Right lobe of liver (tissue), 6 donors: ENCODE measurements around the gene CALD1. TPM values are rescaled to one million over a fixed set of nuclear protein-coding genes. Genes with fewer than 3 reads are reported as not detected.
A peak's percentile ranks its signal among the peaks of the same experiment; 100 is the strongest.

Experiments used
- ATAC-seq, 4 donors: fragments of 200-7000 bp; cut with Tn5 transposase; one replicate each; pipeline ENCODE4 v1.9.1; 2020; ENCODE audit warnings: mild to moderate bottlenecking in 4 of 4, moderate library complexity in 4 of 4
- DNase-seq, 3 donors: peaks; one replicate each; pipeline ENCODE4 v3.0.0-alpha.2; 2020
- H3K27ac ChIP-seq, 3 donors: fragments of 200-600 bp; one replicate each; pipeline ENCODE4 v1.8.0; 2022
- H3K27me3 ChIP-seq, 2 donors: fragments of 200-600 bp; one replicate each; pipeline ENCODE4 v1.8.0; 2022
- H3K36me3 ChIP-seq, 4 donors: fragments of 200-600 bp; sonication (generic) in 1 of 4; one replicate each; pipeline versions ENCODE4 v1.5.1 to v1.8.0; 2017 to 2022; ENCODE audit warnings: control low read depth in 1 of 4
- H3K4me1 ChIP-seq, 4 donors: fragments of 200-600 bp; sonication (generic) in 1 of 4; one replicate each; pipeline versions ENCODE4 v1.5.1 to v1.8.0; 2017 to 2022; ENCODE audit warnings: control low read depth in 1 of 4
- H3K4me3 ChIP-seq, 3 donors: fragments of 200-600 bp; one replicate each; pipeline ENCODE4 v1.8.0; 2022
- H3K9me3 ChIP-seq, 4 donors: fragments of 200-600 bp; sonication (generic) in 1 of 4; one replicate each; pipeline versions ENCODE4 v1.5.1 to v1.8.0; 2017 to 2022; ENCODE audit warnings: control low read depth in 1 of 4
- POLR2A ChIP-seq: fragments of 450-650 bp; IDR thresholded peaks from one replicate; pipeline ENCODE4 v1.6.1; 2017; ENCODE audit warnings: antibody characterized with exemption, mild to moderate bottlenecking
- WGBS: methylation state at CpG from one replicate; pipeline ENCODE4 v1.1.6; 2018; ENCODE audit warnings: low coverage, low lambda C conversion rate; ENCODE audit not compliant: insufficient coverage; ENCODE audit errors: missing lambda C conversion rate; 5-methylcytosine and 5-hydroxymethylcytosine counted together
- intact Hi-C, 2 donors: fragments of 100-400 bp; cut with DNase I; formaldehyde crosslinking; loops; one replicate each; pipeline versions ENCODE4 v1.11.2 to v1.14.1; 2022
- total RNA-seq, 6 experiments: library from RNA; depleted of rRNA in 2 of 6; stranded (reverse); fragments of >200 nt in 2 of 6; fragmentation: NEBNext Ultra II Directional in 3 of 6; extraction: Animal tissue kit (Norgen Biotek cat#: 25700) in 3 of 6; gene quantifications; one replicate each; pipeline versions ENCODE4 v1.1.0 to v1.2.4, GENCODE V29; 2016 to 2023
- TF ChIP-seq, protein P1 (sequence below), 4 donors: fragments of 200-600 bp in 3 of 4; fragments of 450-650 bp in 1 of 4; IDR thresholded peaks; one replicate each; pipeline versions ENCODE4 v1.5.1 to v1.8.0; 2016 to 2022; ENCODE audit warnings: antibody characterized with exemption in 4 of 4, mild to moderate bottlenecking in 2 of 4
- donor health status: DM: no; HTN: yes; CAD: no.
- donor health status: DM: no; HTN: no; CAD: no.
- donor health status: DM: no; HTN: no; CAD: no.
- donor health status: DM: no; HTN: yes; CAD: no.
- donor health status: DM: no; HTN: yes; CAD: no.

CALD1 gene
- total RNA-seq, 6 experiments from 2014 or later: 110 to 181 (median 131) TPM

GRCh38 chr7:134732728-134733127 is 46.7 kb upstream of the CALD1 start:
- Histone ChIP-seq H3K4me3 (no peak overlapping the region), H3K27me3 (no peaks in the 10 kb centered on the region), H3K4me1 (no peaks in the 10 kb centered on the region), H3K27ac (no peak overlapping the region), H3K36me3 (no peaks in the 10 kb centered on the region), H3K9me3 (no peaks in the 10 kb centered on the region)
- ATAC-seq (no peak), DNase-seq (no peak)
- TF ChIP-seq, protein P1, sequence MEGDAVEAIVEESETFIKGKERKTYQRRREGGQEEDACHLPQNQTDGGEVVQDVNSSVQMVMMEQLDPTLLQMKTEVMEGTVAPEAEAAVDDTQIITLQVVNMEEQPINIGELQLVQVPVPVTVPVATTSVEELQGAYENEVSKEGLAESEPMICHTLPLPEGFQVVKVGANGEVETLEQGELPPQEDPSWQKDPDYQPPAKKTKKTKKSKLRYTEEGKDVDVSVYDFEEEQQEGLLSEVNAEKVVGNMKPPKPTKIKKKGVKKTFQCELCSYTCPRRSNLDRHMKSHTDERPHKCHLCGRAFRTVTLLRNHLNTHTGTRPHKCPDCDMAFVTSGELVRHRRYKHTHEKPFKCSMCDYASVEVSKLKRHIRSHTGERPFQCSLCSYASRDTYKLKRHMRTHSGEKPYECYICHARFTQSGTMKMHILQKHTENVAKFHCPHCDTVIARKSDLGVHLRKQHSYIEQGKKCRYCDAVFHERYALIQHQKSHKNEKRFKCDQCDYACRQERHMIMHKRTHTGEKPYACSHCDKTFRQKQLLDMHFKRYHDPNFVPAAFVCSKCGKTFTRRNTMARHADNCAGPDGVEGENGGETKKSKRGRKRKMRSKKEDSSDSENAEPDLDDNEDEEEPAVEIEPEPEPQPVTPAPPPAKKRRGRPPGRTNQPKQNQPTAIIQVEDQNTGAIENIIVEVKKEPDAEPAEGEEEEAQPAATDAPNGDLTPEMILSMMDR (IDR thresholded peaks at IDR 0.05): no peak
- TF ChIP-seq POLR2A: no peak
- intact Hi-C loops: no loop called here
- 68% methylated on average over 6 of the region's 6 CpGs for WGBS

- TF ChIP-seq, protein P1 (IDR thresholded peaks at IDR 0.05): no peak
- TF ChIP-seq POLR2A: no peak
- H3K4me1 ChIP-seq: no peaks in the 10 kb centered on the region
- no peak overlapping the region for H3K27ac ChIP-seq
- no peaks in the 10 kb centered on the region for H3K27me3 ChIP-seq
- DNase-seq: no peak
- WGBS: 77% methylated on average over 2 of the region's 2 CpGs
- H3K36me3 ChIP-seq: no peaks in the 10 kb centered on the region
- intact Hi-C loops: no loop called here
- H3K4me3 ChIP-seq: no peak overlapping the region
- H3K9me3 ChIP-seq: no peaks in the 10 kb centered on the region
- no peak for ATAC-seq
Measured at GRCh38 chr7:134736381-134736780, 43.1 kb upstream of the CALD1 start.

GRCh38 chr7:134737566-134738345 is 41.7 kb upstream of the CALD1 start:
- Histone ChIP-seq H3K4me1 (no peaks in the 10 kb centered on the region), H3K27me3 (no peaks in the 10 kb centered on the region), H3K9me3 (no peaks in the 10 kb centered on the region), H3K4me3 (no peak overlapping the region), H3K36me3 (no peaks in the 10 kb centered on the region), H3K27ac (no peak overlapping the region)
- 51% methylated on average over 7 of the region's 7 CpGs for WGBS
- TF ChIP-seq, protein P1 (IDR thresholded peaks at IDR 0.05): no peak
- no peak for TF ChIP-seq POLR2A
- DNase-seq: no peak
- intact Hi-C loops: no loop called here
- ATAC-seq: peak in 1 of 4 donors; percentile 51

DNA sequence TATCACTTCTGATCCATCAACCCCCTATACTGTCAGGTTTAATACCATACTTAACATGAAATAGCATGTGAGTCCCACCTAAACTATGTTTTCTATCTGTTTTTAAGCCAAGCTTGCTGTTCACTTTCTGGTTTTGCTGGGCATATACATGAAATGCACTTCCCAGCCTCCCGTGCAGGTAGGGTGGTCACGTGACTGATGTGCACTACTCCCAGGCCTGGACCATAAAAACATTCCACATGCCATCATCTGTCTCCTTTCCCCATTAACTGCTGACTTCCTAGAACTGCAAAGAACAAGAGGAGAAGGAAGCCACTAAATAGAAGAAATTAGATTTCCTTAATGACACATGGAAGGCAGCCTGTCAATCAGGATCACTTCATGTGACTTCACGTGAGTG is 40.1 kb upstream of the CALD1 start:
- DNase-seq: no peak
- no peaks in the 10 kb centered on the region for H3K27me3 ChIP-seq
- no peak overlapping the region for H3K4me3 ChIP-seq
- intact Hi-C loops: no loop called here
- no peaks in the 10 kb centered on the region for H3K36me3 ChIP-seq
- WGBS: 72% methylated on average over 3 of the region's 3 CpGs
- no peaks in the 10 kb centered on the region for H3K4me1 ChIP-seq
- no peak for TF ChIP-seq POLR2A
- TF ChIP-seq, protein P1 (IDR thresholded peaks at IDR 0.05): no peak
- no peak for ATAC-seq
- no peak overlapping the region for H3K27ac ChIP-seq
- no peaks in the 10 kb centered on the region for H3K9me3 ChIP-seq
